A549 treated with GW870086 at 1 μM for 4 hours (cell line): ENCODE measurements around the gene MDFIC2. TPM values are rescaled to one million over a fixed set of nuclear protein-coding genes. Genes with fewer than 3 reads are reported as not detected.

Experiments used
- total RNA-seq: library from RNA; stranded (reverse); fragments of 200-300 nt; extraction: Qiagen RNA extraction; gene quantifications from 5 replicates; pipeline ENCODE4 v1.2.3, GENCODE V29; 2022; ENCODE audit warnings: low read depth

The MDFIC2 gene
- not detected in 5 replicates for total RNA-seq

DNA sequence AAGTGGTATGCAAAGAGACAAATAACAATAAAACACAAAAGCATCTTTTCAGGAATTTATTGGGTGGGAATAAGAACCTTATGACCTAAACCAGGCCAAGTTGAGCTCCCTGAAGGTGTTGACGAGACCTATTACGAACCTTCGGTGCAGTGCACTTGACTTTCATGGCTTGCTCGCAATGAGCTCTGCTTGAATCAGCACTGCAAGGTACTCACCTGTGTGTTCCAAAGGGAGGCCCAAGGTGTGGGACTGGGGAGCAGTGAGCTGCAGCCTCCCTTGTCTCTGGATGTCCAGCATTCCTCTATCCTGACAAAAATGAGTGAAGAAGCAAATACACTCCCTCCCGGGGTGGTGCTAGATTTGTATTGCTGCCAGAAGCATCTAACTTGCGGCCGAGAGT lies at the start of gene MDFIC2:
TSS of gene MDFIC2 (minus strand) at position 303 of the 400 bp plus-strand sequence. CDS start 665 bp downstream, outside the sequence.

